ENCODE results near the gene FRMD4A.

GRCh38 chr10:13765641-13766341, 564.9 kb downstream of the FRMD4A start:
- no peak for TF ChIP-seq POLR2AphosphoS5 (IDR thresholded peaks at IDR 0.05; ENCODE audit: low read depth, low read length)
- TF ChIP-seq POLR2A (IDR thresholded peaks at IDR 0.05; ENCODE audit: low read depth, low read length): no peak
- TF ChIP-seq TAF1 (IDR thresholded peaks at IDR 0.05; ENCODE audit: borderline replicate concordance, low read depth, low read length): no peak

Data from GM12892 (cell line).